Kidney epithelial cell (primary cell): ENCODE data around the gene MRPS6. TPM values are rescaled to one million over a fixed set of nuclear protein-coding genes. Genes with fewer than 3 reads are reported as not detected.

Source experiments
- DNase-seq: peaks from one replicate; pipeline ENCODE4 v3.0.0-alpha.2; 2010; ENCODE audit warnings: low read depth
- H3K27me3 ChIP-seq: 2 replicates; pipeline ENCODE4 v1.6.0; 2011; ENCODE audit warnings: low read length; ENCODE audit not compliant: control insufficient read depth, insufficient read depth
- H3K36me3 ChIP-seq: 2 replicates; pipeline ENCODE4 v1.5.1; 2011; ENCODE audit warnings: low read length; ENCODE audit not compliant: control insufficient read depth, insufficient read depth
- H3K4me3 ChIP-seq: 2 replicates; pipeline ENCODE4 v1.5.1; 2011; ENCODE audit warnings: low read depth, mild to moderate bottlenecking, control low read depth, low read length
- total RNA-seq: library from RNA; depleted of rRNA; stranded (reverse); fragments of >200 nt; gene quantifications from 2 replicates; pipeline ENCODE4 v1.2.3, GENCODE V29; 2015
- TF ChIP-seq, protein P1 (sequence below): IDR thresholded peaks from 2 replicates; pipeline ENCODE4 v1.5.1; 2011; ENCODE audit warnings: mild to moderate bottlenecking, moderate library complexity, low read length, control low read depth, inconsistent platforms; ENCODE audit not compliant: insufficient read depth, poor library complexity, severe bottlenecking

Gene MRPS6
- total RNA-seq, 1 donor from 2014 or later: 32.8 TPM

DNA sequence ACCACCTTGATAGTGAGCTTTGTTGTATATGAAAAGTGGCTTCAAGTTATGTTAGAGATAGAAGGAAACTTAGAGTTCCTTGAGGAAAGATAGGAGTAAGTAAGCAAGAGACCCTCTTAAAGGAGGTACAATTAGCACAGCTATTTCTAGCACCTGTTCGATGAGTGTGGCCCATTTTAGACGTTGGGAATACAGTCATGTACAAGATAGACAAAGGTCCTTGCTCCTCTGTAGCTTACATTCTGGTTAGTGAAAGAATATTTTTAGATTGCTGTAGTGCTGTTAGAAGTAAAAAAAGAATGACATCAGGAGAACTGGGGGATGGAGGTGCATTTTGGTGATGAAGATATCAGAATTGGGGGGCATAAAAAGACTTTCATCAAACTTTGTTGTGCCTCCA, 47.5 kb downstream of the MRPS6 start:
- TF ChIP-seq, protein P1, sequence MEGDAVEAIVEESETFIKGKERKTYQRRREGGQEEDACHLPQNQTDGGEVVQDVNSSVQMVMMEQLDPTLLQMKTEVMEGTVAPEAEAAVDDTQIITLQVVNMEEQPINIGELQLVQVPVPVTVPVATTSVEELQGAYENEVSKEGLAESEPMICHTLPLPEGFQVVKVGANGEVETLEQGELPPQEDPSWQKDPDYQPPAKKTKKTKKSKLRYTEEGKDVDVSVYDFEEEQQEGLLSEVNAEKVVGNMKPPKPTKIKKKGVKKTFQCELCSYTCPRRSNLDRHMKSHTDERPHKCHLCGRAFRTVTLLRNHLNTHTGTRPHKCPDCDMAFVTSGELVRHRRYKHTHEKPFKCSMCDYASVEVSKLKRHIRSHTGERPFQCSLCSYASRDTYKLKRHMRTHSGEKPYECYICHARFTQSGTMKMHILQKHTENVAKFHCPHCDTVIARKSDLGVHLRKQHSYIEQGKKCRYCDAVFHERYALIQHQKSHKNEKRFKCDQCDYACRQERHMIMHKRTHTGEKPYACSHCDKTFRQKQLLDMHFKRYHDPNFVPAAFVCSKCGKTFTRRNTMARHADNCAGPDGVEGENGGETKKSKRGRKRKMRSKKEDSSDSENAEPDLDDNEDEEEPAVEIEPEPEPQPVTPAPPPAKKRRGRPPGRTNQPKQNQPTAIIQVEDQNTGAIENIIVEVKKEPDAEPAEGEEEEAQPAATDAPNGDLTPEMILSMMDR: no peak
- H3K4me3 ChIP-seq: no peak overlapping the region
- no peaks in the 10 kb centered on the region for H3K27me3 ChIP-seq
- no peaks in the 10 kb centered on the region for H3K36me3 ChIP-seq
- DNase-seq: no peak

DNA sequence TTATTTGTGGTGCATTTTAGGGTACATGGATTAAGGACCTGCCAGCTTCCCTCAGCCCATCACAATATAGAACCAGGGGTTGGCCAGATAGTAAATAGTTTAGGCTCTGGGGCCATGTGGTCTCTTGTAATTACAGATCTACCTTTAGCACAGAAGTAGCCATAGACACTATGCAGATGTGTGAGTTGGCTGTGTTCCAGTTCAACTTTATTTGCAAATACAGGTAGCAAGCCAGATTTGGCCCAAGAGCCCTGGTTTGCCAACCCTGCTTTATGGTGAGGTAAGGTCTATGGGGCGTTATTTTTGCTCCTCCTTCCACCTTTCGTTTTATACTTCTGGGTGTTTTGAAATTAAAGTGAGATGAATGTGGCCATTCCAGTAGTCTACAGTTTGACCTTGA, 48.7 kb downstream of the MRPS6 start:
- TF ChIP-seq, protein P1: no peak
- no peak for DNase-seq
- Histone ChIP-seq H3K27me3 (no peaks in the 10 kb centered on the region), H3K36me3 (peaks cover 2% of the 10 kb centered on the region), H3K4me3 (no peak overlapping the region)

DNA sequence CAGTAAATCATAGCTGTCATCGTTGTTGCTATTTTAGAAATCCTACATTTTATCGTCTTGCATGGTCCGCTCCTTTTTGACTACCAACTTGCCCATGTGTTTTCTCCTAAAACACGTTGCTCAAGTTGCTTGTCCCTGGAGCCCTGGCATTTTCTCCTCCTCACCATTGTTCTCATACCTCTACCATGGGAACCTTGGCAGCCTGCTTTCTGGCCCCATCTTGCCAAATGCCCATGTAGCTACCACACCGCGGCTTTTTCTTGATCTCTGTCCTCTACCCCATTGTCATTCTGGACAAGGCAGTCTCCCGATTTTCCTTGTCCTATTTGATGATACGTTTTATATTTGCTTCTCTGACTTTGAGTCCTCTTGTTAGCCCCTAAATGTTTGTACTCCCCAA, 50.2 kb downstream of the MRPS6 start:
- no peak overlapping the region for H3K4me3 ChIP-seq
- TF ChIP-seq, protein P1: no peak
- no peak for DNase-seq

DNA sequence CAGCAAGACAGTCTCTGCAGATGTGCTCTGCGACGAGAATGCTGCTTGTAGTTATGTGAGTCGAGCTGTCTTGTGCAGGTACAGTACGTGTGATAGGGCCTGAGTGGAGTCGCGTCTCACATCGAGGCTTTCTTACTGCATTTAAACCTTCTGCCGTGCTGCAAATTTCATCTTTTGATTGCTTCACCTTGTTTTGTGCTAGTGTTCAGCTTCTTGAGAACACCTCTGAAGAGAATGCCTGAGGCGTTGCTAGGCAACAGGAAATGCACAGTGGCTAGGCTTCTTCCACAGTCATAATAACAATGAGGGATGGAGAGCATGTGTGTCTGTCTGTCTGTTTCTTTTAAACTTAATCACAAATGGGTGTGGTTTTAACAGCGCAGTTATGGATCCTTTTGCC, 52.9 kb downstream of the MRPS6 start:
- Histone ChIP-seq H3K27me3 (no peaks in the 10 kb centered on the region), H3K4me3 (no peak overlapping the region), H3K36me3 (peaks cover 2% of the 10 kb centered on the region)
- no peak for DNase-seq
- TF ChIP-seq, protein P1: no peak

More for the DNA sequence above, 50.2 kb downstream of the MRPS6 start:
- H3K36me3 ChIP-seq: peaks cover 2% of the 10 kb centered on the region
- no peaks in the 10 kb centered on the region for H3K27me3 ChIP-seq

DNA sequence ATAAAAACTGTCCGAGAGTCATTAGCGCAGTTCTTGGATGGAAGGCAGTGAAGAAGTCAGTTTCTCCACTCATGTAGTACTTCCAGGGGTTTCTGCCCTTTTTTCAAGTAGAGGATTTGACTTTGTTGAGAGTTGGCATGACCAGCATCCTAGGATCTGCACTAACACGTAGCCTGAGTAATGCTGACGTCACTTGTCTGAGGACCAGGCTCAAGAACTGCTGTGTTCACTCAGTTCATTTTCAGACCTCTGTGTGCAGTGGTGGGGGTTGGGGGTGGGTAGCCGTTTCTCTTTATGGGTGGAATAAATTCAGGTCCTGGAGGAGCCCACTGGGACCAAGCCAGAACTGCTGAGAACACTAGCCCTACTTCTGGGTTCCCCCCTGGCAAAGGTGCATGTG, 53.3 kb downstream of the MRPS6 start:
- Histone ChIP-seq H3K27me3 (no peaks in the 10 kb centered on the region), H3K4me3 (no peak overlapping the region), H3K36me3 (peaks cover 2% of the 10 kb centered on the region)
- no peak for DNase-seq
- TF ChIP-seq, protein P1: no peak

DNA sequence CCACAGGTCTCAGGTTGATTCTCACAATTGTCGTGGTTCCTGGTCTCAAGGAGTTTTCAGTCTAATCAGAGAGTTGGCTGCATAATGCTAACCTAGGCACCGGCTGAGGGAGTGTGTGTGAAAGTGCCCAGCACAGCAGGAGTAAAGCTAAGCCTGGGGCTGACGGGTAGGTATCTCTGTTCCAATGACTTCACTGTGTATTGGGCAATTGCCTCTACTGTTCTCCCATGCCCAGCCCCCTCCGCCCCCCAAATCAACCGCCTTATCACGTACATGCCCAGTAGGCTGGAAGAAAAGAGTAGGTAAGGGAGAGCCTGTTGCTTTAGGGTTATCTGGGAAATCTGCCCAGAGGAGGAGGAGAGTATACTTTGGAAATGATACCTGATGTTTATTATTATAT, 54.7 kb downstream of the MRPS6 start:
- no peak for DNase-seq
- TF ChIP-seq, protein P1: no peak
- H3K27me3 ChIP-seq: no peaks in the 10 kb centered on the region
- no peak overlapping the region for H3K4me3 ChIP-seq
- H3K36me3 ChIP-seq: peaks cover 2% of the 10 kb centered on the region
